RWPE2 (cell line): ENCODE measurements around the gene AQP11.
"Not testable (repeated sequence)": the region's sequence is repeated elsewhere in the genome, so short reads cannot be mapped to it uniquely, and the experiment has no call there.

Source experiments
- ATAC-seq: fragments of 200-7000 bp; cut with Tn5 transposase; 3 replicates; pipeline ENCODE4 v1.9.1; 2021; ENCODE audit warnings: low read depth
- DNase-seq: peaks from one replicate; pipeline ENCODE4 v3.0.0-alpha.2; 2020; ENCODE audit warnings: low spot score
- H3K27ac ChIP-seq: fragments of 450-650 bp; 2 replicates; pipeline ENCODE4 v1.5.1; 2017; ENCODE audit warnings: mild to moderate bottlenecking; ENCODE audit not compliant: poor library complexity, severe bottlenecking
- H3K27me3 ChIP-seq: fragments of 250-450 bp; sonication (Bioruptor Pico); 2 replicates; pipeline ENCODE4 v1.5.1; 2021; ENCODE audit warnings: mild to moderate bottlenecking, moderate library complexity; ENCODE audit not compliant: insufficient read depth, poor library complexity, severe bottlenecking
- H3K36me3 ChIP-seq: fragments of 250-450 bp; sonication (Bioruptor Pico); 2 replicates; pipeline ENCODE4 v1.5.1; 2020; ENCODE audit warnings: low read depth, mild to moderate bottlenecking, moderate library complexity
- H3K4me1 ChIP-seq: fragments of 250-450 bp; sonication (Bioruptor Pico); 2 replicates; pipeline ENCODE4 v1.5.1; 2021; ENCODE audit warnings: mild to moderate bottlenecking, moderate library complexity; ENCODE audit not compliant: insufficient read depth, poor library complexity, severe bottlenecking
- H3K4me3 ChIP-seq: fragments of 250-450 bp; sonication (Bioruptor Pico); 2 replicates; pipeline ENCODE4 v1.5.1; 2021; ENCODE audit warnings: mild to moderate bottlenecking, moderate library complexity; ENCODE audit not compliant: severe bottlenecking
- H3K9me3 ChIP-seq: fragments of 250-450 bp; sonication (Bioruptor Pico); 2 replicates; pipeline ENCODE4 v1.5.1; 2021; ENCODE audit warnings: mild to moderate bottlenecking, moderate library complexity; ENCODE audit not compliant: severe bottlenecking
- CTCF ChIP-seq: fragments of 450-650 bp; IDR thresholded peaks from one replicate; pipeline ENCODE4 v1.5.1; 2017; ENCODE audit warnings: mild to moderate bottlenecking, moderate library complexity; ENCODE audit not compliant: poor library complexity, severe bottlenecking

AQP11 gene

GRCh38 chr11:77611921-77612320 is 22.2 kb downstream of the AQP11 start:
- Histone ChIP-seq H3K4me1 (no peaks in the 10 kb centered on the region), H3K36me3 (peaks cover 74% of the 10 kb centered on the region), H3K4me3 (no peak overlapping the region), H3K27me3 (no peaks in the 10 kb centered on the region), H3K9me3 (no peaks in the 10 kb centered on the region), H3K27ac (no peak overlapping the region)
- ATAC-seq (no peak), DNase-seq (no peak)
- TF ChIP-seq CTCF: no peak

GRCh38 chr11:77617892-77618291 is 28.1 kb downstream of the AQP11 start:
- Histone ChIP-seq H3K4me3 (no peak overlapping the region), H3K36me3 (peaks cover 89% of the 10 kb centered on the region), H3K4me1 (no peaks in the 10 kb centered on the region), H3K27ac (no peak overlapping the region), H3K27me3 (no peaks in the 10 kb centered on the region), H3K9me3 (no peaks in the 10 kb centered on the region)
- DNase-seq (no peak), ATAC-seq (no peak)
- TF ChIP-seq CTCF: no peak

GRCh38 chr11:77619576-77620198 is 29.9 kb downstream of the AQP11 start:
- no peak for DNase-seq
- Histone ChIP-seq H3K9me3 (no peaks in the 10 kb centered on the region), H3K36me3 (peaks cover 89% of the 10 kb centered on the region), H3K4me1 (no peaks in the 10 kb centered on the region), H3K4me3 (no peak overlapping the region), H3K27ac (no peak overlapping the region), H3K27me3 (no peaks in the 10 kb centered on the region)
- peak; percentile 93 for TF ChIP-seq CTCF
- no peak for ATAC-seq

GRCh38 chr11:77630157-77630710 is 40.5 kb downstream of the AQP11 start:
- H3K36me3 ChIP-seq: peaks cover 52% of the 10 kb centered on the region
- H3K27ac ChIP-seq: no peak overlapping the region
- no peaks in the 10 kb centered on the region for H3K9me3 ChIP-seq
- H3K4me1 ChIP-seq: peaks cover 8% of the 10 kb centered on the region
- TF ChIP-seq CTCF: no peak
- DNase-seq: no peak
- no peak for ATAC-seq
- no peaks in the 10 kb centered on the region for H3K27me3 ChIP-seq
- no peak overlapping the region for H3K4me3 ChIP-seq

- ATAC-seq, H3K4me3 ChIP-seq, H3K9me3 ChIP-seq, H3K4me1 ChIP-seq, DNase-seq, H3K27me3 ChIP-seq: not testable (repeated sequence)
- Histone ChIP-seq H3K36me3 (peaks cover 34% of the 10 kb centered on the region), H3K27ac (peak overlapping the region; percentile 54)
These were observed 44.2 kb downstream of the AQP11 start for GRCh38 chr11:77633926-77634325.
